OCI-LY1 (cell line): ENCODE results near the gene FBXO4.

Experiments used
- H2AFZ ChIP-seq: fragments of 200-600 bp; sonication (generic), shearing (Covaris generic); 2 replicates; pipeline ENCODE4 v1.6.0; 2014; ENCODE audit warnings: antibody characterized with exemption, mild to moderate bottlenecking, low read length
- H3F3A ChIP-seq: fragments of 200-600 bp; sonication (generic), shearing (Covaris generic); 2 replicates; pipeline ENCODE4 v1.6.0; 2014; ENCODE audit warnings: mild to moderate bottlenecking, antibody characterized with exemption, low read length, moderate library complexity; ENCODE audit not compliant: insufficient read depth
- H3K27ac ChIP-seq: fragments of 200-600 bp; sonication (generic); 2 replicates; pipeline ENCODE4 v1.5.1; 2014; ENCODE audit warnings: low read length, mixed run types, mild to moderate bottlenecking, low read depth; ENCODE audit not compliant: poor library complexity, severe bottlenecking
- H3K27me3 ChIP-seq: fragments of 200-600 bp; sonication (generic); 2 replicates; pipeline ENCODE4 v1.6.0; 2014; ENCODE audit warnings: antibody characterized with exemption, mild to moderate bottlenecking, low read length, moderate library complexity; ENCODE audit not compliant: insufficient read depth
- H3K36me3 ChIP-seq: fragments of 200-600 bp; sonication (generic); 2 replicates; pipeline ENCODE4 v1.6.1; 2014; ENCODE audit warnings: mild to moderate bottlenecking, antibody characterized with exemption, low read length, moderate library complexity, mixed read lengths; ENCODE audit not compliant: insufficient read depth
- H3K4me1 ChIP-seq: fragments of 200-600 bp; sonication (generic); 2 replicates; pipeline ENCODE4 v1.5.1; 2014; ENCODE audit warnings: mild to moderate bottlenecking, low read length, moderate library complexity; ENCODE audit not compliant: insufficient read depth, severe bottlenecking
- H3K4me2 ChIP-seq: fragments of 200-600 bp; sonication (generic), shearing (Covaris generic); 2 replicates; pipeline ENCODE4 v1.6.1; 2014; ENCODE audit warnings: low read length
- H3K4me3 ChIP-seq: fragments of 200-600 bp; sonication (generic); 2 replicates; pipeline ENCODE4 v1.5.1; 2014; ENCODE audit warnings: low read length, low read depth, mild to moderate bottlenecking, mixed read lengths; ENCODE audit not compliant: poor library complexity, severe bottlenecking
- H3K79me2 ChIP-seq: fragments of 200-600 bp; shearing (Covaris generic); 2 replicates; pipeline ENCODE4 v1.6.1; 2016; ENCODE audit warnings: mixed run types, low read length, mixed read lengths; ENCODE audit not compliant: insufficient read depth
- H3K9ac ChIP-seq: fragments of 200-600 bp; sonication (generic), shearing (Covaris generic); 2 replicates; pipeline ENCODE4 v1.6.1; 2014; ENCODE audit warnings: mild to moderate bottlenecking, low read length, mixed read lengths
- H3K9me2 ChIP-seq: fragments of 200-600 bp; sonication (generic), shearing (Covaris generic); 2 replicates; pipeline ENCODE4 v1.6.1; 2014; ENCODE audit warnings: low read depth, mild to moderate bottlenecking, low read length, mixed read lengths
- H3K9me3 ChIP-seq: fragments of 200-600 bp; shearing (Covaris generic); 2 replicates; pipeline ENCODE4 v1.6.1; 2014; ENCODE audit warnings: low read length, mixed read lengths
- H4K20me1 ChIP-seq: fragments of 200-600 bp; sonication (generic), shearing (Covaris generic); 2 replicates; pipeline ENCODE4 v1.6.0; 2016; ENCODE audit warnings: mild to moderate bottlenecking, low read length; ENCODE audit not compliant: insufficient read depth
- CTCF ChIP-seq: fragments of 200-600 bp; sonication (generic), shearing (Covaris generic); IDR thresholded peaks from 2 replicates; pipeline ENCODE4 v1.5.1; 2017; ENCODE audit warnings: mild to moderate bottlenecking, antibody characterized with exemption, low read length, moderate library complexity, mixed read lengths
- EZH2 ChIP-seq: fragments of 200-600 bp; sonication (generic), shearing (Covaris generic); IDR thresholded peaks from 2 replicates; pipeline ENCODE4 v1.8.0; 2017; ENCODE audit warnings: borderline replicate concordance, mixed run types, mild to moderate bottlenecking, antibody characterized with exemption, low read length, moderate library complexity, mixed read lengths

The FBXO4 gene

GRCh38 chr5:41925555-41925951 is 472 bp downstream of the FBXO4 start:
- H3K4me3 ChIP-seq = peak overlapping the region; percentile 93
- H3K9me2 ChIP-seq = no peaks in the 10 kb centered on the region
- H3K4me2 ChIP-seq = peak overlapping the region; percentile 99
- H3K27ac ChIP-seq = peak overlapping the region; percentile 84
- no peaks in the 10 kb centered on the region for H3K9me3 ChIP-seq
- peaks cover 15% of the 10 kb centered on the region for H3K36me3 ChIP-seq
- no peaks in the 10 kb centered on the region for H3K79me2 ChIP-seq
- no peaks in the 10 kb centered on the region for H4K20me1 ChIP-seq
- peaks cover 28% of the 10 kb centered on the region for H3K4me1 ChIP-seq
- H3F3A ChIP-seq = no peaks in the 10 kb centered on the region
- TF ChIP-seq EZH2 = no peak
- no peak for TF ChIP-seq CTCF
- H3K9ac ChIP-seq = peak overlapping the region; percentile 97
- no peaks in the 10 kb centered on the region for H3K27me3 ChIP-seq
- H2AFZ ChIP-seq = peak overlapping the region; percentile 85

- H3K27me3 ChIP-seq = no peaks in the 10 kb centered on the region
- H2AFZ ChIP-seq = no peak overlapping the region
- no peak overlapping the region for H3K4me2 ChIP-seq
- no peaks in the 10 kb centered on the region for H3F3A ChIP-seq
- no peaks in the 10 kb centered on the region for H3K9me3 ChIP-seq
- H3K27ac ChIP-seq = no peak overlapping the region
- no peak overlapping the region for H3K9ac ChIP-seq
- no peaks in the 10 kb centered on the region for H3K9me2 ChIP-seq
- peaks cover 28% of the 10 kb centered on the region for H3K4me1 ChIP-seq
- no peaks in the 10 kb centered on the region for H3K79me2 ChIP-seq
- H3K36me3 ChIP-seq = peaks cover 11% of the 10 kb centered on the region
- no peak overlapping the region for H3K4me3 ChIP-seq
- no peak for TF ChIP-seq CTCF
- no peak for TF ChIP-seq EZH2
- no peaks in the 10 kb centered on the region for H4K20me1 ChIP-seq
Observed at GRCh38 chr5:41927604-41928003, 2.5 kb downstream of the FBXO4 start.

DNA sequence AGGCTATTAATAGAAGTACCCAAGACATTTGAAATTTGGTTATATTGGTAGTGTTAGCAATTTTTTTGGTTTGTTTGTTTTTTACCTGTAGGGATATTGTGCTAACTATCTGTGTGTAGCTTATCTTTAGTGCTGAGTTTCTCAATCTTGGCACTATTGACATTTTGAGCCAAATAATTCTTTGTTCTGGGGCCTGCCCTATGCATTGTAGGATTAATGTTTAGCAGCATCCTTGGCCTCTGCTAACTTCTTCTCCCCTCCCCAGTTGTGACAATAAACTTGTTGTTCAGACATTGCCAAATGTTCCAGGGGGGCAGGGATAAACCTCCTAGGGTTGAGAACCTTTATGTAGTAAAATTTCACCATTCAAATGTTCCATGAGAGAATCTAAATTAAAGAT is 4.0 kb downstream of the FBXO4 start:
- H3K36me3 ChIP-seq = peaks cover 14% of the 10 kb centered on the region
- H3K9ac ChIP-seq = no peak overlapping the region
- H3K27ac ChIP-seq = no peak overlapping the region
- H3K79me2 ChIP-seq = no peaks in the 10 kb centered on the region
- no peaks in the 10 kb centered on the region for H3K9me2 ChIP-seq
- TF ChIP-seq CTCF = no peak
- TF ChIP-seq EZH2 = no peak
- no peaks in the 10 kb centered on the region for H3K27me3 ChIP-seq
- H3K9me3 ChIP-seq = no peaks in the 10 kb centered on the region
- no peaks in the 10 kb centered on the region for H3F3A ChIP-seq
- peaks cover 28% of the 10 kb centered on the region for H3K4me1 ChIP-seq
- H2AFZ ChIP-seq = no peak overlapping the region
- no peaks in the 10 kb centered on the region for H4K20me1 ChIP-seq
- H3K4me2 ChIP-seq = no peak overlapping the region
- no peak overlapping the region for H3K4me3 ChIP-seq
